ENCODE measurements around the gene TH.

DNA sequence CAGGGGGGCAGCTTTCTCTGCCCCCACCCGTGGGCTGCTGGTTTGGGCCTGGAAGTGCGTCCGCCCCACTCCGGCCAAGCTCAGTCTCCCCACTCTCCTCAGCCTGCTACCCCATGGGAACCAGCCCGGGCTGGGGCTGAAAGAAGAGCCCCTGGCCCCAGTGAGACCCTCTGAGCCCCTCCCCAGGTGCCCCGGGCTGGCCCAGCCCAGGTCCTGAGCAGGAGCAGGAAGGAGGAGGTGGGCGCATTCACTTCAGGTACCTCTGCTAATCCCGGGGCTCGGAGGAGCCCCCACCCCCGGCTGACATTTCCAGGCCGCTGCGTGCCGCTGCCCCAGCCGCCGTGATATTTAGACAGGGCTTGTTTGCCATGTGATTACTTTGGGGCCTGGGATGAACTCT lies 8.7 kb upstream of the TH start:
- TF ChIP-seq, protein P1, sequence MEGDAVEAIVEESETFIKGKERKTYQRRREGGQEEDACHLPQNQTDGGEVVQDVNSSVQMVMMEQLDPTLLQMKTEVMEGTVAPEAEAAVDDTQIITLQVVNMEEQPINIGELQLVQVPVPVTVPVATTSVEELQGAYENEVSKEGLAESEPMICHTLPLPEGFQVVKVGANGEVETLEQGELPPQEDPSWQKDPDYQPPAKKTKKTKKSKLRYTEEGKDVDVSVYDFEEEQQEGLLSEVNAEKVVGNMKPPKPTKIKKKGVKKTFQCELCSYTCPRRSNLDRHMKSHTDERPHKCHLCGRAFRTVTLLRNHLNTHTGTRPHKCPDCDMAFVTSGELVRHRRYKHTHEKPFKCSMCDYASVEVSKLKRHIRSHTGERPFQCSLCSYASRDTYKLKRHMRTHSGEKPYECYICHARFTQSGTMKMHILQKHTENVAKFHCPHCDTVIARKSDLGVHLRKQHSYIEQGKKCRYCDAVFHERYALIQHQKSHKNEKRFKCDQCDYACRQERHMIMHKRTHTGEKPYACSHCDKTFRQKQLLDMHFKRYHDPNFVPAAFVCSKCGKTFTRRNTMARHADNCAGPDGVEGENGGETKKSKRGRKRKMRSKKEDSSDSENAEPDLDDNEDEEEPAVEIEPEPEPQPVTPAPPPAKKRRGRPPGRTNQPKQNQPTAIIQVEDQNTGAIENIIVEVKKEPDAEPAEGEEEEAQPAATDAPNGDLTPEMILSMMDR (IDR thresholded peaks at IDR 0.05), result no peak
- no peak for TF ChIP-seq REST (IDR thresholded peaks at IDR 0.05; ENCODE audit: insufficient read depth in 1 of 2, low read depth in 2 of 2, low read length in 1 of 2)

Measured in Panc1 (cell line).